ENCODE results near the gene CHTOP.
A peak's percentile ranks its signal among the peaks of the same experiment; 100 is the strongest.
"Not testable (repeated sequence)": the region's sequence is repeated elsewhere in the genome, so short reads cannot be mapped to it uniquely, and the experiment has no call there.

Gene CHTOP

GRCh38 chr1:153659175-153659534, 25.3 kb downstream of the CHTOP start:
- DNase-seq (ENCODE audit: low spot score), result no peak

- no peak for DNase-seq (ENCODE audit: low spot score)
Observed at GRCh38 chr1:153659656-153660055, 25.8 kb downstream of the CHTOP start.

GRCh38 chr1:153661111-153661708, 27.3 kb downstream of the CHTOP start:
- DNase-seq (ENCODE audit: low spot score), result no peak

GRCh38 chr1:153662269-153662668, 28.4 kb downstream of the CHTOP start:
- DNase-seq (ENCODE audit: low spot score), result no peak

GRCh38 chr1:153663211-153663610, 29.3 kb downstream of the CHTOP start:
- no peak for DNase-seq (ENCODE audit: low spot score)

- no peak for DNase-seq (ENCODE audit: low spot score)
Observed at GRCh38 chr1:153667439-153667838, 33.6 kb downstream of the CHTOP start.

- DNase-seq (ENCODE audit: low spot score), result not testable (repeated sequence)
Observed at GRCh38 chr1:153668672-153669071, 34.8 kb downstream of the CHTOP start.

GRCh38 chr1:153669606-153670005, 35.7 kb downstream of the CHTOP start:
- DNase-seq (ENCODE audit: low spot score), result no peak

GRCh38 chr1:153670257-153670858, 36.5 kb downstream of the CHTOP start:
- no peak for DNase-seq (ENCODE audit: low spot score)

- DNase-seq (ENCODE audit: low spot score), result peak; percentile 98
Observed at GRCh38 chr1:153670859-153671627, 37.2 kb downstream of the CHTOP start, which contains the start of gene ILF2. Gene ILF2 (minus strand): TSS chr1:153670993. CDS start chr1:153670922, 71 bp downstream.

GRCh38 chr1:153671628-153672353, 37.9 kb downstream of the CHTOP start:
- not testable (repeated sequence) for DNase-seq (ENCODE audit: low spot score)

GRCh38 chr1:153673511-153673910, 39.6 kb downstream of the CHTOP start:
- no peak for DNase-seq (ENCODE audit: low spot score)

- peak; percentile 77 for DNase-seq (ENCODE audit: low spot score)
Observed at GRCh38 chr1:153677718-153678518, 44.1 kb downstream of the CHTOP start.

GRCh38 chr1:153678519-153679336, 44.9 kb downstream of the CHTOP start, which contains the start of gene NPR1:
Gene NPR1 (plus strand): TSS chr1:153678688. CDS start chr1:153679109, 421 bp downstream.
- DNase-seq (ENCODE audit: low spot score), result peak; percentile 62

- DNase-seq (ENCODE audit: low spot score), result no peak
Observed at GRCh38 chr1:153679337-153680119, 45.7 kb downstream of the CHTOP start.

GRCh38 chr1:153680120-153680403, 46.2 kb downstream of the CHTOP start:
- no peak for DNase-seq (ENCODE audit: low spot score)

- DNase-seq (ENCODE audit: low spot score), result no peak
Observed at GRCh38 chr1:153682730-153683129, 48.9 kb downstream of the CHTOP start.

GRCh38 chr1:153683854-153684253, 50.0 kb downstream of the CHTOP start:
- peak; percentile 63 for DNase-seq (ENCODE audit: low spot score)

GRCh38 chr1:153684892-153685291, 51.0 kb downstream of the CHTOP start:
- no peak for DNase-seq (ENCODE audit: low spot score)
